Osteoblast (primary cell): ENCODE data around the gene PATJ. TPM values are rescaled to one million over a fixed set of nuclear protein-coding genes. Genes with fewer than 3 reads are reported as not detected.

Source experiments
- DNase-seq: peaks from one replicate; pipeline ENCODE4 v3.0.0; 2011; ENCODE audit warnings: low spot score, mixed read lengths; ENCODE audit not compliant: insufficient read length; ENCODE audit errors: missing footprints
- H2AFZ ChIP-seq: 2 replicates; pipeline ENCODE4 v1.6.0; 2011; ENCODE audit warnings: mild to moderate bottlenecking, low read length
- H3K27ac ChIP-seq: 2 replicates; pipeline ENCODE4 v1.5.1; 2011; ENCODE audit warnings: mild to moderate bottlenecking, low read depth, low read length, moderate library complexity
- H3K27me3 ChIP-seq: 2 replicates; pipeline ENCODE4 v1.6.0; 2012; ENCODE audit warnings: mild to moderate bottlenecking, control low read depth, inconsistent platforms, low read length, moderate library complexity; ENCODE audit not compliant: insufficient read depth
- H3K36me3 ChIP-seq: 2 replicates; pipeline ENCODE4 v1.5.1; 2011; ENCODE audit warnings: mild to moderate bottlenecking, low read length, control low read depth, moderate library complexity; ENCODE audit not compliant: insufficient read depth
- H3K4me1 ChIP-seq: 2 replicates; pipeline ENCODE4 v1.5.1; 2011; ENCODE audit warnings: mild to moderate bottlenecking, low read length, control low read depth, moderate library complexity; ENCODE audit not compliant: insufficient read depth
- H3K4me2 ChIP-seq: 2 replicates; pipeline ENCODE4 v1.6.0; 2011; ENCODE audit warnings: mild to moderate bottlenecking, low read length; ENCODE audit not compliant: insufficient read depth
- H3K4me3 ChIP-seq: fragments of 200-600 bp; sonication (generic); 3 replicates; pipeline ENCODE4 v1.5.1; 2012; ENCODE audit warnings: mild to moderate bottlenecking, low read length, inconsistent platforms; ENCODE audit not compliant: insufficient read depth
- H3K79me2 ChIP-seq: 2 replicates; pipeline ENCODE4 v1.6.0; 2012; ENCODE audit warnings: mild to moderate bottlenecking, low read length, control low read depth, inconsistent platforms; ENCODE audit not compliant: insufficient read depth
- H3K9me3 ChIP-seq: 2 replicates; pipeline ENCODE4 v1.5.1; 2011; ENCODE audit warnings: low read depth, low read length, control low read depth
- H4K20me1 ChIP-seq: 2 replicates; pipeline ENCODE4 v1.6.0; 2012; ENCODE audit warnings: mild to moderate bottlenecking, low read length, control low read depth; ENCODE audit not compliant: insufficient read depth
- CTCF ChIP-seq: IDR thresholded peaks from 2 replicates; pipeline ENCODE4 v1.5.1; 2011; ENCODE audit warnings: mild to moderate bottlenecking, low read depth, low read length, moderate library complexity; ENCODE audit errors: extremely low read depth
- total RNA-seq: library from RNA; depleted of rRNA; stranded (reverse); fragments of >200 nt; gene quantifications from 2 replicates; pipeline ENCODE4 v1.2.3, GENCODE V29; 2012

The PATJ gene
- total RNA-seq, 1 donor = 10.1 TPM

- Histone ChIP-seq H3K27ac (no peak overlapping the region), H2AFZ (no peak overlapping the region), H4K20me1 (no peaks in the 10 kb centered on the region), H3K79me2 (no peaks in the 10 kb centered on the region), H3K4me1 (no peaks in the 10 kb centered on the region), H3K9me3 (no peaks in the 10 kb centered on the region), H3K36me3 (no peaks in the 10 kb centered on the region), H3K4me2 (no peak overlapping the region), H3K27me3 (no peaks in the 10 kb centered on the region), H3K4me3 (no peak overlapping the region)
- DNase-seq = no peak
- TF ChIP-seq CTCF = no peak
Observed at GRCh38 chr1:62092110-62092509, 349.8 kb downstream of the PATJ start.

GRCh38 chr1:62093261-62093660 is 351.0 kb downstream of the PATJ start:
- H3K27me3 ChIP-seq = no peaks in the 10 kb centered on the region
- no peak overlapping the region for H3K27ac ChIP-seq
- no peaks in the 10 kb centered on the region for H3K79me2 ChIP-seq
- H2AFZ ChIP-seq = no peak overlapping the region
- H3K36me3 ChIP-seq = no peaks in the 10 kb centered on the region
- no peaks in the 10 kb centered on the region for H4K20me1 ChIP-seq
- H3K4me2 ChIP-seq = no peak overlapping the region
- no peak for DNase-seq
- H3K4me3 ChIP-seq = no peak overlapping the region
- H3K4me1 ChIP-seq = no peaks in the 10 kb centered on the region
- H3K9me3 ChIP-seq = no peaks in the 10 kb centered on the region
- no peak for TF ChIP-seq CTCF

GRCh38 chr1:62097464-62097863 is 355.2 kb downstream of the PATJ start:
- Histone ChIP-seq H3K36me3 (no peaks in the 10 kb centered on the region), H3K79me2 (no peaks in the 10 kb centered on the region)

GRCh38 chr1:62100442-62100841 is 358.2 kb downstream of the PATJ start:
- Histone ChIP-seq H2AFZ (no peak overlapping the region), H4K20me1 (no peaks in the 10 kb centered on the region), H3K4me2 (no peak overlapping the region), H3K9me3 (no peaks in the 10 kb centered on the region), H3K79me2 (no peaks in the 10 kb centered on the region), H3K27ac (no peak overlapping the region), H3K27me3 (no peaks in the 10 kb centered on the region), H3K4me1 (no peaks in the 10 kb centered on the region), H3K36me3 (no peaks in the 10 kb centered on the region), H3K4me3 (no peak overlapping the region)
- no peak for DNase-seq
- no peak for TF ChIP-seq CTCF

More at GRCh38 chr1:62097464-62097863, 355.2 kb downstream of the PATJ start:
- H4K20me1 ChIP-seq = no peaks in the 10 kb centered on the region
- TF ChIP-seq CTCF = no peak
- H3K27me3 ChIP-seq = no peaks in the 10 kb centered on the region
- H3K4me2 ChIP-seq = no peak overlapping the region
- DNase-seq = no peak
- H3K9me3 ChIP-seq = no peaks in the 10 kb centered on the region
- no peak overlapping the region for H3K27ac ChIP-seq
- H3K4me3 ChIP-seq = no peak overlapping the region
- H2AFZ ChIP-seq = no peak overlapping the region
- H3K4me1 ChIP-seq = no peaks in the 10 kb centered on the region
